Kidney (tissue), 14 donors: ENCODE results near the gene ATXN1L. TPM values are rescaled to one million over a fixed set of nuclear protein-coding genes. Genes with fewer than 3 reads are reported as not detected.

ENCODE experiments used
- DNase-seq, 5 donors: peaks; one replicate each; pipeline ENCODE4 v3.0.0-alpha.2; 2013 to 2020
- FAIRE-seq: peaks from 2 replicates; lab custom pipeline; 2012; peaks lifted over from hg19 to GRCh38; lab: Jason Lieb, UNC
- H3K27ac ChIP-seq, 2 donors: one replicate each; pipeline ENCODE4 v1.7.0; 2013; ENCODE audit warnings: low read depth in 2 of 2, low read length in 2 of 2, inconsistent platforms in 1 of 2
- H3K27me3 ChIP-seq: one replicate; pipeline ENCODE4 v1.7.1; 2013; ENCODE audit warnings: low read length, inconsistent platforms; ENCODE audit not compliant: control insufficient read depth, insufficient read depth
- H3K36me3 ChIP-seq, 3 donors: one replicate each; pipeline versions ENCODE4 v1.7.0 to v1.7.1; 2013; ENCODE audit warnings: low read length in 3 of 3, control low read depth in 1 of 3, inconsistent platforms in 1 of 3; ENCODE audit not compliant: insufficient read depth in 3 of 3, control insufficient read depth in 2 of 3
- H3K4me1 ChIP-seq, 3 donors: one replicate each; pipeline versions ENCODE4 v1.7.0 to v1.7.1; 2013; ENCODE audit warnings: low read length in 3 of 3, inconsistent platforms in 1 of 3, low read depth in 1 of 3; ENCODE audit not compliant: control insufficient read depth in 2 of 3, insufficient read depth in 2 of 3
- H3K4me3 ChIP-seq, 3 donors: one replicate each; pipeline versions ENCODE4 v1.7.0 to v1.8.1; 2013; ENCODE audit warnings: low read length in 3 of 3, control low read depth in 1 of 3, inconsistent platforms in 1 of 3
- H3K9ac ChIP-seq, 3 donors: one replicate each; pipeline versions ENCODE4 v1.7.0 to v1.7.1; 2013; ENCODE audit warnings: low read length in 3 of 3, control low read depth in 1 of 3, inconsistent platforms in 1 of 3
- H3K9me3 ChIP-seq, 3 donors: one replicate each; pipeline versions ENCODE4 v1.7.0 to v1.7.1; 2013; ENCODE audit warnings: low read length in 3 of 3, control low read depth in 1 of 3, inconsistent platforms in 1 of 3; ENCODE audit not compliant: control insufficient read depth in 2 of 3, insufficient read depth in 1 of 3
- intact Hi-C: fragments of 100-400 bp; cut with DNase I; formaldehyde crosslinking; loops from one replicate; pipeline ENCODE4 v1.11.1; 2022
- polyA plus RNA-seq: library from polyadenylated mRNA; stranded (reverse); fragments of 350-450 nt; fragmentation: Illumina TruSeq; extraction: RNeasy Lipid Tissue Mini Kit (QIAGEN cat#74804); gene quantifications from one replicate; pipeline ENCODE4 v1.2.3, GENCODE V29; 2014; ENCODE audit warnings: low read depth, low replicate concordance; ENCODE audit not compliant: insufficient read depth
- total RNA-seq: library from RNA; stranded (reverse); fragmentation: NEBNext Ultra II Directional; extraction: Animal tissue kit (Norgen Biotek cat#: 25700); gene quantifications from one replicate; pipeline ENCODE4 v1.2.1, GENCODE V29; 2021
- TF ChIP-seq, protein P1 (sequence below): IDR thresholded peaks from 3 replicates; pipeline ENCODE4 v1.5.1; 2012; ENCODE audit warnings: mild to moderate bottlenecking, moderate library complexity, borderline replicate concordance; ENCODE audit not compliant: insufficient read depth; ENCODE audit errors: extremely low read depth
- donor health status: control.
- donor health status: control.
- donor health status: control.
- donor health status: control.
- donor health status: control.
- donor health status: DM: yes; HTN: yes; CAD: no.
- donor health status: Normal renal cell carcinoma (clear cell type).

ATXN1L gene
- total and polyA plus RNA-seq, 2 donors from 2014 or later: 7.4 to 37.5 TPM

DNA sequence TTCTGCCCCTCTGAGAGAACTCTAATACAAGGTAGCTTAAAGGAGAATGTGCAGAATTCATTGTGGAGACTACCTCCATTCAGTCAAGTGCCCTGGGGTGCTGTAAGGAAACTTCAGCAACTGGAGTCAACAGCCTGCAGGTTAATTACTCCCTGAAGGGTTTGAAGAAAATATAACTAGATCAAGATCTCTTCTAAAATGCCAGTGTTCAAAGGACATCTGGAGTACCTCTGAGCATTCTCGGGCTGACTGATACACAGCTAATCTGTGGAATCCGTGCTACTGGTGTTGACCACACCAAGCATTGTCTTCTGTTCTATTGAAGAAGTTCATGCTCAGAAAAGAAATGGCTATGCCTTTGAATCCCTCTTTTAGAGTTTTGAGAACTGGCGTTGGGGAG lies 11.5 kb upstream of the ATXN1L start:
- peaks cover 0 to 9% (median 3%) of the 10 kb centered on the region in 3 donors for H3K4me1 ChIP-seq
- peak overlapping the region in 1 of 2 donors; percentile 72 for H3K27ac ChIP-seq
- FAIRE-seq (no peak), DNase-seq (peak in 2 of 5 donors; percentile 20 to 46)
- H3K9ac ChIP-seq: no peak overlapping the region
- peak overlapping the region in 1 of 3 donors; percentile 18 for H3K4me3 ChIP-seq
- no peaks in the 10 kb centered on the region for H3K27me3 ChIP-seq
- TF ChIP-seq, protein P1, sequence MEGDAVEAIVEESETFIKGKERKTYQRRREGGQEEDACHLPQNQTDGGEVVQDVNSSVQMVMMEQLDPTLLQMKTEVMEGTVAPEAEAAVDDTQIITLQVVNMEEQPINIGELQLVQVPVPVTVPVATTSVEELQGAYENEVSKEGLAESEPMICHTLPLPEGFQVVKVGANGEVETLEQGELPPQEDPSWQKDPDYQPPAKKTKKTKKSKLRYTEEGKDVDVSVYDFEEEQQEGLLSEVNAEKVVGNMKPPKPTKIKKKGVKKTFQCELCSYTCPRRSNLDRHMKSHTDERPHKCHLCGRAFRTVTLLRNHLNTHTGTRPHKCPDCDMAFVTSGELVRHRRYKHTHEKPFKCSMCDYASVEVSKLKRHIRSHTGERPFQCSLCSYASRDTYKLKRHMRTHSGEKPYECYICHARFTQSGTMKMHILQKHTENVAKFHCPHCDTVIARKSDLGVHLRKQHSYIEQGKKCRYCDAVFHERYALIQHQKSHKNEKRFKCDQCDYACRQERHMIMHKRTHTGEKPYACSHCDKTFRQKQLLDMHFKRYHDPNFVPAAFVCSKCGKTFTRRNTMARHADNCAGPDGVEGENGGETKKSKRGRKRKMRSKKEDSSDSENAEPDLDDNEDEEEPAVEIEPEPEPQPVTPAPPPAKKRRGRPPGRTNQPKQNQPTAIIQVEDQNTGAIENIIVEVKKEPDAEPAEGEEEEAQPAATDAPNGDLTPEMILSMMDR: no peak
- intact Hi-C loops: no loop called here
- H3K9me3 ChIP-seq: no peaks in the 10 kb centered on the region
- H3K36me3 ChIP-seq: no peaks in the 10 kb centered on the region

DNA sequence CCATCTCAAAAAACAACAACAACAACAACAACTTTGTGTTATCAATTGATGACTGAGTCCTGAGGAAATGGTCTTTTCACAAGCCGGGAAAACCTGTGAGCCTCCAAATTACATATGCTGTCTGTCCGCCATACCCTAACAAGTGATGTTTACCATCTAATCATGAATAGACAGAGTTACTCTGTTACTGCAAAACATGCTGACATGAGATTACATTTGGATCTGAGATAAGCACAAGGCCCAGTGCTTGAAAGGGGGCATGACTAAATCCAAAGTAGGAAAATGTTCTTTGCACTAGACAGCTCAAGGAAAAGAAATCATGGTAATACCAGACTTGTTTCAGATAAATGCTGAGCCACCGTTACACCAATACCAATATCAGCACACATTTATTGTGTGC lies 8.6 kb upstream of the ATXN1L start:
- intact Hi-C loops: no loop called here
- Histone ChIP-seq H3K9me3 (no peaks in the 10 kb centered on the region), H3K9ac (no peak overlapping the region), H3K36me3 (no peaks in the 10 kb centered on the region), H3K4me1 (peaks cover 0 to 16% (median 3%) of the 10 kb centered on the region in 3 donors), H3K27ac (no peak overlapping the region), H3K4me3 (no peak overlapping the region), H3K27me3 (no peaks in the 10 kb centered on the region)
- FAIRE-seq (no peak), DNase-seq (no peak)
- TF ChIP-seq, protein P1: no peak

DNA sequence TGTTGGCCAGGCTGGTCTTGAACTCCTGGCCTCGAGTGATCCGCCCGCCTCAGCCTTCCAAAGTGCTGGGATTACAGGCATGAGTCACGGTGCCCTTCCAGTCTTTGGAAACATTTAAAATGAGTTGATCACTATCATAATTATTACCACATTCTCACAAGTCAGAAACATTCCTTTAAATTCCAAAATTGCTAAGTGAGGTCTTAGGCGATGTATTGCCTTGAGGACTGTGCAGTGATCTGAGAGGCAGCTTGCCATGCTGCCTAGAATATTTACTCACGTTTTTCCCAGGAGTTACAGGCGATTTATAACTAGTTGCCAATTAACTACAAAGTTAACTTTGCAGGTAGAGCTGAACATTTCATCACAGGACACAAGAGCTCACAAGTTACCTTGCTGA lies 5.7 kb upstream of the ATXN1L start:
- intact Hi-C loops: no loop called here
- H3K9me3 ChIP-seq: no peaks in the 10 kb centered on the region
- H3K4me1 ChIP-seq: peaks cover 0 to 11% (median 0%) of the 10 kb centered on the region in 3 donors
- no peaks in the 10 kb centered on the region for H3K36me3 ChIP-seq
- H3K4me3 ChIP-seq: no peak overlapping the region
- TF ChIP-seq, protein P1: no peak
- H3K27ac ChIP-seq: peak overlapping the region in 1 of 2 donors; percentile 48
- peak in 1 of 5 donors; percentile 21 for DNase-seq
- no peak for FAIRE-seq
- H3K9ac ChIP-seq: no peak overlapping the region
- no peaks in the 10 kb centered on the region for H3K27me3 ChIP-seq

DNA sequence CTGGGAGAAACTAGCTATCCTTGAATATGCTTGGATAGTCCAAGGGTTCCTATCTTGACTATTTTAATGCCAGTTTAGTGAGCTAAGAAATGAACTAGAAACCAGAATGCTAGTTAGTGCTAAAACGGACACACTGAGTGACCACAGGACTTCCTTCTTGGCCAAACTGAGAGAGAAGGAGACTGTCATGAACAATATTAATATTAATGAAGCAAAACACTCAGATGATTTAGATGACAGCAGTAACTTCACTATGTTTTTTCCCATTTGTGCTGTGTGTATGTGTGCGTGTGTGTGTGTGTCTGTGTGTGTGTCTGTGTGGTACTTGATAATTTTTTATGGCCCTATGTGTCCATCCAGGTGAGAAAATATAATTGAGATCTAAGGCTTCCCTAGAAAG lies 2.2 kb upstream of the ATXN1L start:
- TF ChIP-seq, protein P1: no peak
- intact Hi-C loops: no loop called here
- no peaks in the 10 kb centered on the region for H3K27me3 ChIP-seq
- peaks cover 0 to 4% (median 2%) of the 10 kb centered on the region in 3 donors for H3K36me3 ChIP-seq
- no peak overlapping the region for H3K4me3 ChIP-seq
- no peaks in the 10 kb centered on the region for H3K9me3 ChIP-seq
- H3K4me1 ChIP-seq: peaks cover 0 to 7% (median 7%) of the 10 kb centered on the region in 3 donors
- H3K9ac ChIP-seq: no peak overlapping the region
- FAIRE-seq: no peak
- H3K27ac ChIP-seq: peak overlapping the region in 1 of 2 donors; percentile 28
- peak in 1 of 5 donors; percentile 12 for DNase-seq
